Loucy (cell line): Measurements from ENCODE around the gene IQCH.

ENCODE experiments used
- H2AFZ ChIP-seq: fragments of 200-600 bp; sonication (generic); 2 replicates; pipeline ENCODE4 v1.6.0; 2016; ENCODE audit warnings: antibody characterized with exemption, mild to moderate bottlenecking, low read length, moderate library complexity
- H3F3A ChIP-seq: fragments of 200-600 bp; 2 replicates; pipeline ENCODE4 v1.6.0; 2016; ENCODE audit warnings: antibody characterized with exemption, low read depth, mild to moderate bottlenecking
- H3K27me3 ChIP-seq: fragments of 200-600 bp; sonication (generic); 2 replicates; pipeline ENCODE4 v1.6.1; 2014; ENCODE audit warnings: low read length, mild to moderate bottlenecking; ENCODE audit not compliant: insufficient read depth, poor library complexity, severe bottlenecking
- H3K36me3 ChIP-seq: fragments of 200-600 bp; sonication (generic); 2 replicates; pipeline ENCODE4 v1.6.1; 2016; ENCODE audit warnings: low read length; ENCODE audit not compliant: insufficient read depth
- H3K4me1 ChIP-seq: fragments of 200-600 bp; sonication (generic); 2 replicates; pipeline ENCODE4 v1.5.1; 2014; ENCODE audit warnings: low read length, mild to moderate bottlenecking; ENCODE audit not compliant: insufficient read depth, poor library complexity, severe bottlenecking
- H3K4me2 ChIP-seq: fragments of 200-600 bp; sonication (generic); 2 replicates; pipeline ENCODE4 v1.6.0; 2014; ENCODE audit warnings: antibody characterized with exemption, low read length, low read depth, mild to moderate bottlenecking; ENCODE audit not compliant: poor library complexity, severe bottlenecking
- H3K4me3 ChIP-seq: fragments of 200-600 bp; sonication (generic); 2 replicates; pipeline ENCODE4 v1.5.1; 2014; ENCODE audit warnings: low read length, mild to moderate bottlenecking, mixed read lengths; ENCODE audit not compliant: poor library complexity, severe bottlenecking
- H3K79me2 ChIP-seq: fragments of 200-600 bp; sonication (generic); 2 replicates; pipeline ENCODE4 v1.6.1; 2014; ENCODE audit warnings: low read length; ENCODE audit not compliant: insufficient read depth
- H3K9ac ChIP-seq: fragments of 200-600 bp; sonication (generic); 2 replicates; pipeline ENCODE4 v1.6.0; 2014; ENCODE audit warnings: mild to moderate bottlenecking, low read depth, low read length, moderate library complexity; ENCODE audit not compliant: poor library complexity, severe bottlenecking
- H3K9me2 ChIP-seq: fragments of 200-600 bp; sonication (generic); replicated peaks from 2 replicates; pipeline ENCODE4 v1.6.1; 2016; ENCODE audit warnings: low read depth, low read length, mixed read lengths
- H3K9me3 ChIP-seq: fragments of 200-600 bp; sonication (generic); 2 replicates; pipeline ENCODE4 v1.6.1; 2014; ENCODE audit warnings: mild to moderate bottlenecking, antibody characterized with exemption, low read length, low read depth; ENCODE audit not compliant: insufficient read depth
- H4K20me1 ChIP-seq: fragments of 200-600 bp; sonication (generic); 2 replicates; pipeline ENCODE4 v1.6.0; 2014; ENCODE audit warnings: antibody characterized with exemption, low read length, mild to moderate bottlenecking; ENCODE audit not compliant: insufficient read depth, poor library complexity, severe bottlenecking
- EZH2phosphoT487 ChIP-seq: fragments of 200-600 bp; IDR thresholded peaks from 2 replicates; pipeline ENCODE4 v1.6.1; 2018; ENCODE audit warnings: antibody characterized with exemption, mild to moderate bottlenecking, moderate library complexity, borderline replicate concordance
- TF ChIP-seq, protein P1 (sequence below): fragments of 200-600 bp; sonication (generic); conservative IDR thresholded peaks from 2 replicates; pipeline ENCODE4 v1.5.1; 2014; ENCODE audit warnings: mild to moderate bottlenecking, antibody characterized with exemption, low read length

IQCH gene

DNA sequence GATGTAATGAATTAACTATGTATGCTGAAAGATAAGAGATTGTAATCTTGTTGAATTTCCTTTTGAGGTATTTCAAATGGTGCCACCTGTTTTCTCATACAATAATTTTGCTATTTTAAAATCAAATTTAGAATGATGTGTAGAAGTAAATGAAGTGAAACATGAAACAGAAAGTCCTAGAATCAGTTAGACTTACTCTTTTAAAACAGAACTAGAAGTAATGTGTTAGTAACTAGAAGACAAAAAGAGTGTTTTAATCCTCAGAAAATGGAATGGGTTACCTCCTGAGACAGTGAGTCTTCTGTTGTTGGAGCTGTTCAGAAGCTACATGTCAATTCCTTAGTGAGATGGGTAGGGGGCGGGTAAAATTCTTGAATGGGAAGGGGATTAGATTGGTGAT, 279.8 kb downstream of the IQCH start:
- Histone ChIP-seq H3K4me2 (peak overlapping the region; percentile 62), H3K36me3 (no peaks in the 10 kb centered on the region), H2AFZ (peak overlapping the region; percentile 44; the same call in 1 of the 2 replicates), H3K9me3 (no peaks in the 10 kb centered on the region), H3K27me3 (no peaks in the 10 kb centered on the region), H3K9ac (peak overlapping the region; percentile 45), H3K79me2 (no peaks in the 10 kb centered on the region), H3K4me3 (peak overlapping the region; percentile 36), H3F3A (no peaks in the 10 kb centered on the region; the same call in 1 of the 2 replicates), H3K9me2 (no peaks in the 10 kb centered on the region), H3K4me1 (peaks cover 26% of the 10 kb centered on the region), H4K20me1 (no peaks in the 10 kb centered on the region)
- TF ChIP-seq, protein P1, sequence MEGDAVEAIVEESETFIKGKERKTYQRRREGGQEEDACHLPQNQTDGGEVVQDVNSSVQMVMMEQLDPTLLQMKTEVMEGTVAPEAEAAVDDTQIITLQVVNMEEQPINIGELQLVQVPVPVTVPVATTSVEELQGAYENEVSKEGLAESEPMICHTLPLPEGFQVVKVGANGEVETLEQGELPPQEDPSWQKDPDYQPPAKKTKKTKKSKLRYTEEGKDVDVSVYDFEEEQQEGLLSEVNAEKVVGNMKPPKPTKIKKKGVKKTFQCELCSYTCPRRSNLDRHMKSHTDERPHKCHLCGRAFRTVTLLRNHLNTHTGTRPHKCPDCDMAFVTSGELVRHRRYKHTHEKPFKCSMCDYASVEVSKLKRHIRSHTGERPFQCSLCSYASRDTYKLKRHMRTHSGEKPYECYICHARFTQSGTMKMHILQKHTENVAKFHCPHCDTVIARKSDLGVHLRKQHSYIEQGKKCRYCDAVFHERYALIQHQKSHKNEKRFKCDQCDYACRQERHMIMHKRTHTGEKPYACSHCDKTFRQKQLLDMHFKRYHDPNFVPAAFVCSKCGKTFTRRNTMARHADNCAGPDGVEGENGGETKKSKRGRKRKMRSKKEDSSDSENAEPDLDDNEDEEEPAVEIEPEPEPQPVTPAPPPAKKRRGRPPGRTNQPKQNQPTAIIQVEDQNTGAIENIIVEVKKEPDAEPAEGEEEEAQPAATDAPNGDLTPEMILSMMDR = no peak
- TF ChIP-seq EZH2phosphoT487 = no peak

DNA sequence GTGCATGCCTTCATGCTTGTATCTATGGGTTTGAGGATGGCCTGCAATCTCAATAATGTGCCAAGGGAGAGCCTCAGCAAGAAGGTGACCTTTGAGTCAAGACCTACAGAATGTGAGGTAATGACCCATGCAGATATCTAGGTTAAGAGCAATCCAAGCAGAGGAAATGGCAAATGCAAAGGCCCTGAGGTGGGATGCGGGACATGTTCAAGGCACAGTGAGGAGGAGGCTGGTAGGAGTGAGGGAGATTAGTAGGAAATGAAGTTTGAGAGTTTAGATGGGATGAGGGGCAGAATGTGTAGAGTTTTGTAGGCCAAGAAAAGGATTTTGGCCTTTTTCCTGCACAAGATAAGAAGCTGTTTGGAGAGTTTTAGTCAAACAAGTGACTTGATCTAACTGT, 283.2 kb downstream of the IQCH start:
- Histone ChIP-seq H3K9me3 (no peaks in the 10 kb centered on the region), H3K4me1 (peaks cover 35% of the 10 kb centered on the region), H4K20me1 (no peaks in the 10 kb centered on the region), H3K4me3 (no peak overlapping the region), H3F3A (0 out of 2 replicates have a peak, but pooled peaks cover 5% of the 10 kb centered on the region), H3K36me3 (no peaks in the 10 kb centered on the region), H3K27me3 (no peaks in the 10 kb centered on the region), H3K9ac (no peak overlapping the region), H3K4me2 (no peak overlapping the region), H3K9me2 (no peaks in the 10 kb centered on the region), H2AFZ (no peak overlapping the region), H3K79me2 (peaks cover 20% of the 10 kb centered on the region)
- TF ChIP-seq, protein P1 = no peak
- no peak for TF ChIP-seq EZH2phosphoT487

DNA sequence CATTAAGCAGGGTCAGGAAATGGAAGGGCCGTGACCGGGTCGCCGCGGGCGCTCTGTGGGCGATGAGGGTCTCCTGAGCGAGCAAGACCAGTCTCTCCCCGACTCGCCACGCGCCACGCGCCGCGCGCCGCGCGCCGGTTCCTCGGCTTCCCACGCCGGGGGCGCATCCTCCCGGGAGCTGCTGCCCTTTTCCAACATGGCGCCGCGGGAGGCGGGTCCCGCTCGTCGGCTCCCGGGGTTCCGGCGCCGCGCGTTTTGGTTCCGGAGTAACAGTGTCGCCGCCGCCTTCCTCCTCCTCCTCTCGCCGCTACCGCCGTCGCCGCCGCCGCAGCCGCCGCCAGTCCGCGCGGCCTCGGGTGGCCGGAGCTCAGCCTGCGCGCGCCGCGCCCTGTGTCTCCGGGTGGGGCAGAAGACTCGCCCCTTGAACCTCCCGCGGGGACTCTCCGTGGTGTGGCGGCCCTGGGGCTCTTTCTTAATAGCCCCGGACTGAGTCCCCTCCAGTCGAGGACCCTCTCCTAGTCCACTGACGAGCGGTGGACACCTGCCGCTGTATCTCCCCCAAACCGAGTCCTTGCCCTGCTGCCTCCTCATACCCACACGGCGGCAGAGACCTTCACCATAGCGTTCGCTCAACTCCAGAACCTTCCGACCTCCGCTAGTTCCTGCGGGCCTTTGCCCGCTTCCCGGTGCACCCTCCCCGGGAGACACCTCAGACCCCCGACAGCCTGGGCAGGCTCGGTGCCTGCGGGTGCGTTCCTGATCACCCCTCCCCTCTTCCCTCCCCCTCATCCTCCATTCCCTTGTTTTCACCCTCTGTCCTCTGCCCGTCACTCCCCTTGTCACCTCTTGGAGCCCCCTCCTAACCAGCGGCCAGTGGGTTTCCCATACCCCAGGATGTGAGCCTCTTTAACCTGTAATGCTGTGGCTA, 288.1 kb downstream of the IQCH start, which contains the start of gene MAP2K5:
Gene MAP2K5, plus strand, starts transcription at position 284 of the 928 bp plus-strand sequence. Its CDS starts 633 bp downstream, at position 917.
- Histone ChIP-seq H3K27me3 (no peaks in the 10 kb centered on the region), H3K4me1 (peaks cover 57% of the 10 kb centered on the region), H3K79me2 (peaks cover 66% of the 10 kb centered on the region)

More for the DNA sequence above, 288.1 kb downstream of the IQCH start, which contains the start of gene MAP2K5:
- Histone ChIP-seq H3K9ac (peak within 1 kb of the TSS; percentile 89), H3K36me3 (no peaks in the 10 kb centered on the region), H3K4me3 (peak within 1 kb of the TSS; percentile 80), H3K9me3 (no peaks in the 10 kb centered on the region), H3K9me2 (no peaks in the 10 kb centered on the region), H4K20me1 (peaks cover 8% of the 10 kb centered on the region), H3F3A (0 out of 2 replicates have a peak, but pooled peaks cover 5% of the 10 kb centered on the region), H3K4me2 (peak within 1 kb of the TSS; percentile 96), H2AFZ (peak within 1 kb of the TSS; percentile 83)
- TF ChIP-seq, protein P1 = no peak
- no peak for TF ChIP-seq EZH2phosphoT487
